Stimulated activated naive CD4-positive, alpha-beta T cell (primary cell): ENCODE data around the gene CCDC186.
"Not testable (repeated sequence)": the region's sequence is repeated elsewhere in the genome, so short reads cannot be mapped to it uniquely, and the experiment has no call there.

Experiments used
- DNase-seq, 6 experiments: peaks; one replicate each; lab custom pipeline; 2025; lab: John Stamatoyannopoulos, UW

CCDC186 gene

DNA sequence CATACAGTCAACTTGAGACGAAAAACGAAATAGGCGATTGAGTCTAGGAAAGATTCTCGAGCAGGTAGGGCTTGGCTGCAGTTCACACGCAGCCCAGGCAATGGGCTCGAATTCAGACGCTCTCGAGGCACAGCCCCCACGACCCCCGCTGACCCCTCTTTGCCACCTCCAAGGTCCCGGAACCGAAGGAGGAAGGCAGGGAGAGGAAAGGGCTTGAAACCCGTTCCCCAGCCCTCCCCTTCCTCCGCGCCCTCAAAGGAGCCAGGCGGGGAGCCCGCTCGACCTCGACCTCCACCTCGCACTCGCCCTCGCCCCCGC lies 441 bp downstream of the CCDC186 start:
- DNase-seq, result no peak

DNA sequence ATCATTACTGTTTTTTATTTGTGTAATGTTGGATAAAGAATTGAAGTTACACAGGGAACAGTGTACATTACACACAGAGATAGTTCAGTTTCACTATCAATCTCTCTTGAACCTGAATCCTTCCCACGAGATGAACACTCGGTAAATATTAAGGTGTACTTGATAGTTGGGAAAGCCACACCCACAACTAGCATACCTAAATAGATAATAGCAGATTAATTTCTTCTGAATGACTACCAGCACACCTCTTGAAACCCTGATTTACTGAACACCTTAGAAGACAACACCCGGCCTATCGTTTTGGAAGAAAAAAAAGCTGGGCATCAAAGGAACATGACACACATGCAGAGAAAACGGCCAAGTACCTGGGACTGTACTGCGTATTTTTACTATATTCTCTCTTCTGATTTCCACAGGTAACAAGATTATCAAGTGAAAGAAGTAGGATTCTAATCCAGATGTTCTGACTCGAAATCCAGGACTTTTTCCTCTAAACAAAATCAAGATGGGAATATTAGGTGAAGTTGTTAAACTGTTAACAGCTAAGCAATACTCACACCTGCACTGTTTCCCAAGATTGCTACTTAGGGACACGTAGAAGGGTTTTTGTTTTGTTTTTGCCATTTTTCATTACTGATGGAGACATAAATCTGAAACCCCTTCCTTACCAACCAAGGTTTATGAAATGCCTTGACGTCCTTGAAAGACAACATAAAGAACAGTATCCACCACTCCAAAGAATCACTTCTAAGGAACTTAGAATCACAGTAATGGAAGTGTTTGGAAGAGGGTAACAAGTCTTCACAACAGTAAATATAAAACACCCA lies 1.0 kb downstream of the CCDC186 start:
- DNase-seq, result peak in 2 of 6 experiments; percentile 8 to 20

DNA sequence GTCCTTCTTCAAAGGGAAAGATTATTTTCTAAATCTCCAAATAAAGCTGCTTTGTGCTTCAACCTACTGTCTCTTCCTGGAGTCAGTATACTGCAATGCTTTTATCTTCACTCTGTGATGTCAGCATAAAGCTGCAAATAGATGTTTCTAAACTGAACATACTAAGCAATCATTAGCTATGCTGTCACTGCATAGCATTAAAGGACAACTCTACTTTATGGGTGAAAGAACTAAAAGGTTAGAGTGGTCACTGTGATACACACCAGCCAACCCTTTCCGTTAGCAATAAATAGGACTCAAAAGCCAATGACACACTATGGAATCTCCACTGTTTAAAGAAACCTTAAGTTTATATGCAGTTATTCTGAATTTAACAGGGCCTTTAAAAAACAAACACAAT lies 1.8 kb downstream of the CCDC186 start:
- no peak for DNase-seq

DNA sequence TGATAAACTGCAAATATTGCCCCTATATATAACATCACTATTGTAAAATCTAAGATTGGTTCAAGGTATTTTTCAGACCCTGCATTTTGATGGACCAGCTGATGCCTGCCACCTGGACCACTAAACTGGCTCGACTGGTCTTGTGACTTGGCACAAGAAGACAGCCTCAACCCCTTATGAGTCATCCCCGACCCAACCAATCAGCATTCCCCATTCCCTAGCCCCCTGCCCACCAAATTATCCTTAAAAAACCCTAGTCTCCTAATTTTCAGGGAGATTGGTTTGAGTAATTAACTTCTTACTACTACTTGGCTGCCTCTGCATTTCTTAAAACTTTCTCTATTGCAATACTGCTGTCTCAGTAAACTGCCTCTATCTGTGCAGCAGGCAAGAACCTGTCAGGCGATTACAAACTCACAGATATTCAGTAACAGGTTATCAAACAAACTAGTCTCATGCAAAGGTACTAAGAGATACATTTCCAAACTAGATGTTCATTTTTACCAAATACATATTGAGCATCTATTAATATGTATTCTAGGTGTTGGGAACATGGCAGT lies 5.5 kb downstream of the CCDC186 start:
- DNase-seq, result no peak

DNA sequence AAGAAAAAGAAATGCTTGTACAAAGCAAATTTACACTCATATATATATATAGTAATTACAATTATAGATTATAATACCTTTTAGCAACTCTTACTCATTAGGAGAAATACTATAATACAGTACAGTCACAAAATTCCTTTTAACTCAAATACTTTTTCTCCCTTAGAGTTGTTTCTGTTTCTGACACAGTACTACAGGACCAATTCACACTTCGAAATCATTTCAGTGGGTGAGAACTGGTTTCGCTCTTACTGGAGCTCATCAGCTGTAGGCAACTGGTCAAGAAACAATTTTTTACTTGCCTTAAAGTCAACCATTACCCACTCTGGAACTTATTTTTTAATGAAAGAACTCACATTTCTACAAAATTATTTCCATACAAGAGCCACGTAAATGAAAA lies 6.0 kb downstream of the CCDC186 start:
- no peak for DNase-seq

DNA sequence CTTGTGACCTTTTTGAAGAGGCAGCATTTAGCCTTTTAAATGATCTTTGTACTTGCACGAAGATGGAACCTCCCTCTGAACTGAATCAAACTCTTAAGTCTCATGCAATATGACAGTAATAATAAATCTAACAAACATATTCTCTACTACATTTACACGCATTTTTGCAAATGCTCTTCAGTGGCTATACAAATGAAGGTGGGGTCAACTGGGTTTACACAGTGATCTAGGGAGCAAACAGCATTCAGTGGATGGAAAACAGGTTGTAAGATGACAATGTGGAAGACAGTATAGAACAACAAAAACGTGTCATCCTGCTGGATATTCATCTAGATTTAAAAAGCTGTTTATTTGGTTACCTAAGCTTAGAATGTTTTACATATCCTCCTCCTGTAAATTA lies 7.5 kb downstream of the CCDC186 start:
- DNase-seq, result no peak

DNA sequence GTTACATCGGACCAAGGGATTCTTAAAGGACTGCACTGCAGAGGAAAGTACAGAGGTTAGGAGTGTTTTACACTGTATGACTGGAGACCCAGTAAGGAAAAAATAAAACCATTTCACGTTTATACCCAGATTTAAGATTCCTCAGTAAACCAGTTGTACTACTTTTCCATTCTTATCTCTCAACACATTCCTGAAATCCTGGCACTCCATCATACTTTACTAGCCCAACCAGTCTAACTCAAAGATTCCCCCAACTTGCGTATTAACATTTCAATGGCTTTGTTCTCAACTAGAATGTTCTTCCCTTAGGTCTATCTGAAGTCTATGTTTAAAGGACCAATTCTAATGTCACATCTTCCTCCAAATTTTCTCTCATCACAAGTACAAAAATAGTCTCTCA lies 8.0 kb downstream of the CCDC186 start:
- DNase-seq, result no peak

DNA sequence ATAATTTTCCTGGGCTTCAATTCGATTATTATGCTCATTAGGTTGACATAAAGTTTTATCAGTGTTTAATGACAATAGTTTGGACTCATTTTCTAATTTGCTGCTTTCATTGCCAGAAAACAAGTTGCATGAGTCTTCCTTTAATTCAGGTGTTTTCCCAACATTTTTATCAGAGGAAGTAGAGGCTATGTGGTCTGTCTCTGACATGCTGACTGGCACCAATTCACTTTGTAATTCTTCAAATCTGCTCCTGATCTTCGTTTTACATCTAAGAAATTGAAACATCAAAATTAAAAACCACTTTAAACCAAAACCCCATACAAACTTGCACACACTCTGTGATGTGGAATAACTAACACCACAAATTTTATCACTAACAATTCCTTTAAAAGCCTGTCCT lies 10.9 kb downstream of the CCDC186 start:
- no peak for DNase-seq

DNA sequence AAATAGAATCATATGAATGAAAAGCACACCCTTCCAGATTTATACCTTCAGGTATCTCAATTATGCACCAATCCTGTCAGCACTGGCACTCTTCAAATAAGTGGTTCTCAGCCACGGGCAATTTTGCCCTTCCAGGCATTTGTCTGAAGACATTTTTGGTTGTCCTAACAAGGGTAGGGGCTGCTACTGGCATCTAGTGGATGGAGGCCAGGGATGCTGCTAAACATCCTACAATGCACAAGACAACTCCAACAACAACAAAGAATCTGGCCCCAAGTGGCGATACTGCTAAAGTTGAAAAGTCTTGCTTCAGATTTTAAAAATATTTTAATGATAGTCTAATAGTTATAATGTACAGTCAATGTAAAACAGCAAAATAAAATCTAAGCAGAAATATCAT lies 16.1 kb downstream of the CCDC186 start:
- no peak for DNase-seq

DNA sequence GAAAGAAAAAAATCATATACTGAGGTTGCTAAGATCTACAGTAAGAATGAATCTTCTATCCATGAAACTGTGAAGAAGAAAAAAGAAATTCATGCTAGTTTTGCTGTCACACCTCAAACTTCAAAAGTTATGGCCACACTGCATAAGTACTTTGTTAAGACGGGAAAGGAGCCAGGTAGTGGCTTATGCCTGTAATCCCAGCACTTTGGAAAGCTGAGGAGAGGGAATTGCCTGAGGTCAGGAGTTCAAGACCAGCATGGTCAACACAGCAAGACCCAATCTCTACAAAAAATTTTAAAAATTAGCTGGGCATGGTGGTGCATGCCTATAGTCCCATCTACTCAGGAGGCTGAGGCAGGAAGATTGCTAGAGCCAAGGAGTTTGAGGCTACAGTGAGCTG lies 22.1 kb downstream of the CCDC186 start:
- DNase-seq, result no peak

DNA sequence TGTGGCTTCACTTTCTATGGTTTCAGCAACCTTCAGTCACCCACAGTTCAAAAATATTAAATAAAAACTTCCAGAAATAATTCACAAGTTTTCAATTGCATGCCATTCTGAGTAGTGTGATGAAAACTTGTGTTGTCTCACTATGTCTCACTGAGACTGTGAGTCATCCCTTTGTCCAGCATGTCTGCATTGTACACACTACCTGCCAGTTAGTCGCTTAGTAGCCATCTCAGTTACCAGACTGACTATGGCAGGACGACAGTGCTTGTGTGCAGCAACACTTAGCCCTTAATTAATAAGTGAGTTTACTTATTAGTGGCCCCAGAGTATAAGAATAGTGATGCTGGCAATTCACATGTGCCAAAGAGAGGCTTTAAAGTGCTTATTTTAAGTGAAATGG lies 22.5 kb downstream of the CCDC186 start:
- DNase-seq, result no peak

DNA sequence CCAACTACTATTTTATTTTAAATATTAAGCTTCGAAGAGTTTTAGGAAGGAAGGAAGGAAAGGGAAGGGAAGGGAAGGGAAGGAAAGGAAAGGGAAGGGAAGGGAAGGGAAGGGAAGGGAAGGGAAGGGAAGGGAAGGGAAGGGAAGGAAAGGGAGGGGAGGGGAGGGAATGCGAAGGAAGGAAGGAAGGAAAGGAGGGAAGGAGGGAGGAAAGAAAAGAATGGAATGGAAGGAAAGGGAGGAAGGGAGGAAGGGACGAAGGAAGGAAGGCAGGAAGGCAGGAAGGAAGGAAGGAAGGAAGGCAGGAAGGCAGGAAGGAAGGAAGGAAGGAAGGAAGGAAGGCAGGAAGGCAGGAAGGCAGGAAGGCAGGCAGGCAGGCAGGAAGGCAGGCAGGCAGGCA lies 24.5 kb downstream of the CCDC186 start:
- DNase-seq, result not testable (repeated sequence)

DNA sequence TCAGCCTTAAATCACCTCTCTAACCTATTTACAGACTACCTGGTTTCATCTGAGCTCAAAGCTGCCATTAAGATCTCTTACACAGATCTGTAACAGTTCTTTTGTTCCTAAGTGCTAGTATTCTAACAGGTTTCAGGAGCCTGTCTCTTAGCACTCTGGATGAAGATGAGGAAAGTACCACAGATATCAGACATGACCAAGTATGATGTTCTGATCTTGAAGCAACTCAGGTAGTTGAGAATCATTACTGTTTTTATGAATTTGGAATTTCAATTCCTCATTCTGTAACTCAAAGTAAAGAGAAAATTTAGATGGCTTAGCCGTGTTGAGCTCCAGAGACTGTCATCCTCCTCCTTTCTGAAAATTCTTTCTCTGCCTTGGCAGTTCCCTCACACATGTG lies 30.8 kb downstream of the CCDC186 start:
- no peak for DNase-seq

DNA sequence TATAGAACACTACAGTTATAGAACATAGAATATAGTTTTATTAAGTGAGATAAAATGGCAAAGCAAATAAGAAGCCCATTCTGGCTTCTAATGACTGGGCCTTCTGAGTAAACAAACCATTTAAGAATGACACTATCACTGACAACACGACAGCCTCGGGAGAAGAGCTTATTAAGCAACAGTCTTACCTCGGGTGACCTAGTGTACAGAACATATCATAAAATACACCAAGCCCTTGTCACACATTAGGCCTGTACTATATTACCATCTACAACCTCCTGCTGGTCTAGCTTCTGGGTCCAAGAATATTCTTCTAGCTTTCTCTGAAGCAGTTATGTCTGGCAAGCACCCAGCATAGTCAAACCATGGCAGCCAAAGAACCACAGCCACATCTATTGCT lies 32.0 kb downstream of the CCDC186 start:
- DNase-seq, result no peak

DNA sequence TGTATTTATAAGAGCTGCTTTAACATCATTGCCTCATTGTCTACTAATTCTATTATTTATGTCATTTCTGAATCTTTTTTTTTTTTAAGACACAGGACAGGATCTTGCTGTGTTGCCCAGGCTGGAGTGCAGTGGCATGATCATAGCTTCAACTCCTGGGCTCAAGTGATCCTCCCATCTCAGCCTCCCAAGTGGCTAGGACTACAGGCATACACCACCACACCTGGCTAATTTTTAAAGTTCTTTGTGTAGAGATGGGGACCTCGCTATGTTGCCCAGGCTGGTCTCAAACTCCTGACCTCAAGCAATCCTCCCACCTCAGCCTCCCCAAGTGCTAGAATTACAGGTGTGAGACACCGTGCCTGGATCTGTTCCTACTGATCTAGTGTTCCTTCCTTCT lies 33.2 kb downstream of the CCDC186 start:
- DNase-seq, result not testable (repeated sequence)

DNA sequence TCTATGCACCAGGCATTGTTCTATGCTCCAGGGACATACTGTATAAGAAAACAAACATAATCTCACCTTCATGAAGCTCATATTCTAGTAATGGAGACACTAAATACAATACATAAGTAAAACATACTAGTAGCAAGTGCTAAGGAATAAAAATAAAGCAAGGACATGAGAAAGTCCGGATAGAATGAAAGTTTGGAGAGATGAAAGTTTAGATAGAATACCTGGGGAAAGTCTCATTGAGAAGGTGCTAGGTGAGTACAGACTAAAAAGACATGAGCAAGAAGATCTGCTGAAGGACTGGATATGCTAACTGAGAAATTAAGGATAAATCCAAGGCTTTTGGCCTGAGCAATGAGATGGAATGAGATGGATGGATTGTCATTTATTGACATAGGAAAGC lies 34.0 kb downstream of the CCDC186 start:
- DNase-seq, result no peak

DNA sequence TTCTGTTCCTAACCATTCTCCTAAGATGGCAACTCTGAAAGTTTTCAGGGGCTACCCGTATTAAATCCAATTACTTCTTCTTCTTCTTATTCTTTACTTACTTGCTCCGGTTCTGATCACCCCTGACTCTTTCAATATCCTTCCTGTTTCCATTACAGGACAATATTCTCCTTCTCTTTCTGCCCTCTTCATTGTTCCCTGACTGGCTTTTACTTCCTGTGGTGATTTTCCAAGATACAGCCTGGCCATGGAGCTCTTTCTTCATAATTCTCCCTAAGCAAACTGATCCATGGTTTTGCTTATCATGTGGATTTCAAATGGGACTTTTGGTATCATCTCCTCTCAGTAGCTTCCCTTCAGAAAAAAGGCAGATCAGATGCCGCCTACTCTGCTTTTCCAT lies 35.4 kb downstream of the CCDC186 start:
- no peak for DNase-seq

DNA sequence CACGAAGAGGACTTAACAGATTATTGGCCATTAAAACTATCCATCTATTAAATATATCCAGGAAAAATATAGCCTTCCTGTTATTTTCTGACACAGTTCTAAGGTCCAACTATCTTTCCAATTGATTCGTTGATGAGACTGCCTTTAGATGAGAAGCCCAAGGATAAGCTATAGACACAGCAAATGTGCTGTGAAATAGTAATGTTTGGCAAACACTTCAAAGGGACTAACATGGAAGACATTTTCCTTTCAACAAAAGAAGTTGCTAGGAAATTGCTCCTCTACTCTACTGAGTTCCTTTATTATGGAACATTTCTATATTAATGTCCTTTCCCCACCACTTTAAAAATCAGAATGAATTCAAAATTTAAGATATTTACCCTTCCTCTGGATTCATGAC lies 38.5 kb downstream of the CCDC186 start:
- no peak for DNase-seq

DNA sequence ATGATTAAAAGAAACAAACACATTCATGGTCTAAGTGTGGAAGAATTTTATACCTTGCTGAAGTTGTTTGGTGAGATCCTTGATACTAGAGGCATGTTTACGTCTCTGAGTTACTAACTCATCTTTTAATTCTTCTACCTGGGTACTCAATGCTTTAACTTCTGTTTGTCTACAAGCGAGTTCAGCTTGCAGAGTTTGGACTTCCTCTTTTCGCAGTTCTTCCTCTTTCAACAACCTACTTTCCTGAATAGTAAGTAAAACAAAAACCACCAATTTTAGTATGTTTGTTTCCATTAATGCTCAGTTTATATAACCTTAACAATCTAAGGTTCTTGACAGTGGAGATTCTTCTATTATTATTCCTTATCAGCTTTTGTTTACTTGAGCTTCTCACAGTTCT lies 42.9 kb downstream of the CCDC186 start:
- no peak for DNase-seq

DNA sequence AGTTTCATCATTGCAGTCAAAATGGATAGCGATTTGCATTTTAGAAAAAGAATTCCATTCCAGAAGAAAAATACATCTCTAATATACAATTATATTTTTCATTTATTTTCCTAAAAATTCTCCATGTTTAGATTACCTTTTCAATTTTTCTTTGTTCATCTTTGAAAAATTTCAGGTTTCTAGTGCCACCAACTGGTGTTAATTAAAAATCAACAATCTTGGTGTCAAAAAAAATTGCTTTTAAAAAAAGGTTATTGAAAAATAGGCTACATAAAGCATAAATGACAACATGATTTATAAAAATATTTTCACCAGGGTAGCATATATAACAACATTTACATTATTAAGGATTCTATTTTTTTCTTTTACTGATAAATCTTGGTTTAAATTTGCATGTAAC lies 53.0 kb downstream of the CCDC186 start:
- no peak for DNase-seq

DNA sequence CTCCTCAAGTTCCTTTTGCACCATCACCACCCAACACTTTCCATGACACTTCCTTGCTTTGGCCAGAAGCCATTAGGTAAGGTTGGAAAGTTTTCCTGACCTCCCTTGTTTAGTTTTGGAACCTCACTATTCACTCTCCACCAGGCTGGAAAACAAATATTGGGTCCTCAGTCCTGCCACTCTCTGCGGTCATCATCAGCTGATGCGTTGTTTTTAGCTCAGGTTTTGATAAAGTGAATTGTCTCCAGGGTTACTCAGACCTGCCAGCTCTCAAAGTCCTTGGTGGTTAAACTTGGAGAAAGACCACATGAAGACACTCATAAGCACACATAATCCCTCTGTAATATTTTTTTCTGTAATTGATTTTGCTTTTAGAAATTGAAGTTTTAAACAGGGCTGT lies 55.5 kb downstream of the CCDC186 start:
- no peak for DNase-seq

DNA sequence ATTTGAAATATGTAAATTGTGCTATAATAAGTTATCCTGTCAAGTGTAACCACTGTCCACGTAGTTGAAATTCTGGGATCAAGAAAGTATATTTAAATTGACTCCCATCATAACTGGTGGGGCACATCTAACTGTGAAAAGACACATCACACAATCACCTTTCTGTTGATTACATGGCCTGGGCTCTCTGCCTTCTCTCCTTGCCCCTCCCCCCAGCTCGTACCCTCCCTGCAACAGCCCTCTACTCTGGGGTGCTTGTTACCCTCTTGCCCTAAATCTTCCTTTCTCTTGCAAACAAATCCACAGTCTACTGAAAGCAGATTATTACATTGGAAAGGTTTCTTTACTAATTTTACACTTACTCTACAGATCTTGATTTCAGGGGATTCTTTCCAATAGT lies 56.3 kb downstream of the CCDC186 start:
- DNase-seq, result no peak

DNA sequence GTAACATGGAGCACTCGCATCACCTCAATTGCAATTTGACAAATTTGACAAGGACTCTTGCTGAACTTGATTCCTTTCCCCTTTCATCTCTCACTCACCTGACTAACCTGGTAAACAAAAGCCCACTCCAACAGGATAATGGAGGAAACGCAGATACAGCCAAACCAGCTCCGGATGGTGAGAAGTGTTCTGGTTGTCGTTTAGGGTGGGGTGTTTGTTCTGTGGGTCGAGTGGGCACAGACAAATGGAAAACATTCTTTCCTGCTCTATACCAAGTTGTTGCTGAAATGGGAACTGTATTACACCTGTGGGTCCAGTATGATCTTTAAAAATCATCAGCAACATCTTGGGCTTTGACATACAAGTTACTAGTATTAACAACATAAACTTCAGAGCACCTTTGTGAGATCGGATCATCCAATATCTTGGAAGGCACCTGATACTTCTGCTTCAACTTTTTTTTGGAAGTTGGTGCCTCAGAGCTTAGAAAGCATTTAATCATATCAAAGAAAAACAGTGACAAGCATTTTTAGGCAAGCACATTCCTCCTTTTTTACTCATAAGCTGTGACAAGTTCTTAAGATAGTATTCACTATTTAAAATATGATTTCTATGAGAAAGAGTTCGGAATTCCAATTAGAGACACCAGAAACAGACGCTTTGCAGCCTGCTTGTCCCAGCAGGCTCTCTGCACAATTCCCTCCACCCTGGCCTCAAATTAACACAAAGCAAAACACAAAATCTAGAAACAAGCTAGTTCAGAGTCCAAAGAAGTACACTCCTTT lies 58.1 kb downstream of the CCDC186 start:
- no peak for DNase-seq
